CD4-positive, CD25-positive, alpha-beta regulatory T cell (primary cell): ENCODE measurements around the gene PARD3. TPM values are rescaled to one million over a fixed set of nuclear protein-coding genes. Genes with fewer than 3 reads are reported as not detected.
A peak's percentile ranks its signal among the peaks of the same experiment; 100 is the strongest.

ENCODE experiments used
- ATAC-seq, 2 donors: fragments of 150-1000 bp; cut with Tn5 transposase; one replicate each; pipeline ENCODE4 v1.10.0; 2021; ENCODE audit warnings: low read depth in 2 of 2, moderate number of reproducible peaks in 2 of 2, moderate library complexity in 1 of 2
- DNase-seq, 3 donors: peaks; one replicate each; pipeline versions ENCODE4 v3.0.0 to v3.0.0-alpha.2; 2012 to 2022; ENCODE audit warnings: mixed read lengths in 1 of 3
- H3K27ac ChIP-seq: one replicate; pipeline ENCODE4 v1.7.0; 2013; ENCODE audit warnings: mild to moderate bottlenecking, low read length; ENCODE audit not compliant: insufficient read depth, poor library complexity, severe bottlenecking
- H3K27me3 ChIP-seq: one replicate; pipeline ENCODE4 v1.7.0; 2013; ENCODE audit warnings: low read length; ENCODE audit not compliant: control insufficient read depth, insufficient read depth
- H3K36me3 ChIP-seq: one replicate; pipeline ENCODE4 v1.7.0; 2013; ENCODE audit warnings: mild to moderate bottlenecking, low read length, moderate library complexity; ENCODE audit not compliant: control insufficient read depth, insufficient read depth
- H3K4me1 ChIP-seq: 2 replicates; pipeline ENCODE4 v1.7.0; 2013; ENCODE audit warnings: mild to moderate bottlenecking, low read length; ENCODE audit not compliant: insufficient read depth, control insufficient read depth, poor library complexity, severe bottlenecking
- H3K4me3 ChIP-seq: one replicate; pipeline ENCODE4 v1.7.0; 2013; ENCODE audit warnings: low read depth, mild to moderate bottlenecking, low read length, moderate library complexity
- H3K9me3 ChIP-seq, 2 experiments: 1 replicate in 1 of 2; 2 replicates in 1 of 2; pipeline ENCODE4 v1.7.0; 2013; ENCODE audit warnings: low read length in 2 of 2, mild to moderate bottlenecking in 1 of 2, moderate library complexity in 1 of 2; ENCODE audit not compliant: control insufficient read depth in 2 of 2
- H3K27ac Mint-ChIP-seq, 3 donors: one replicate each; pipeline ENCODE4 v1.8.0; 2020 to 2022; ENCODE audit warnings: mild to moderate bottlenecking in 3 of 3, mixed read lengths in 3 of 3, moderate library complexity in 2 of 3
- H3K27me3 Mint-ChIP-seq: one replicate; pipeline ENCODE4 v1.8.0; 2022; ENCODE audit warnings: mild to moderate bottlenecking, mixed read lengths
- H3K36me3 Mint-ChIP-seq: one replicate; pipeline ENCODE4 v1.8.0; 2020; ENCODE audit warnings: mixed read lengths
- H3K4me1 Mint-ChIP-seq, 4 donors: one replicate each; pipeline ENCODE4 v1.8.0; 2020 to 2022; ENCODE audit warnings: mixed read lengths in 4 of 4, mild to moderate bottlenecking in 1 of 4
- H3K4me3 Mint-ChIP-seq, 4 donors: one replicate each; pipeline ENCODE4 v1.8.0; 2020 to 2022; ENCODE audit warnings: mild to moderate bottlenecking in 4 of 4, mixed read lengths in 4 of 4, moderate library complexity in 3 of 4
- H3K9me3 Mint-ChIP-seq, 7 donors: one replicate each; pipeline ENCODE4 v1.8.0; 2020 to 2022; ENCODE audit warnings: mixed read lengths in 7 of 7, mild to moderate bottlenecking in 3 of 7, moderate library complexity in 2 of 7
- polyA plus RNA-seq, 4 donors: library from polyadenylated mRNA; unstranded; fragments of 300-500 nt; fragmentation: Illumina TruSeq; gene quantifications; one replicate each; pipeline ENCODE4 v1.2.3, GENCODE V29; 2021
- total RNA-seq: library from RNA; stranded (reverse); gene quantifications from one replicate; pipeline ENCODE4 v1.2.3, GENCODE V29; 2022

Gene PARD3
- total and polyA plus RNA-seq, 5 donors from 2014 or later: 0.08 to 0.79 TPM; not detected in 3

DNA sequence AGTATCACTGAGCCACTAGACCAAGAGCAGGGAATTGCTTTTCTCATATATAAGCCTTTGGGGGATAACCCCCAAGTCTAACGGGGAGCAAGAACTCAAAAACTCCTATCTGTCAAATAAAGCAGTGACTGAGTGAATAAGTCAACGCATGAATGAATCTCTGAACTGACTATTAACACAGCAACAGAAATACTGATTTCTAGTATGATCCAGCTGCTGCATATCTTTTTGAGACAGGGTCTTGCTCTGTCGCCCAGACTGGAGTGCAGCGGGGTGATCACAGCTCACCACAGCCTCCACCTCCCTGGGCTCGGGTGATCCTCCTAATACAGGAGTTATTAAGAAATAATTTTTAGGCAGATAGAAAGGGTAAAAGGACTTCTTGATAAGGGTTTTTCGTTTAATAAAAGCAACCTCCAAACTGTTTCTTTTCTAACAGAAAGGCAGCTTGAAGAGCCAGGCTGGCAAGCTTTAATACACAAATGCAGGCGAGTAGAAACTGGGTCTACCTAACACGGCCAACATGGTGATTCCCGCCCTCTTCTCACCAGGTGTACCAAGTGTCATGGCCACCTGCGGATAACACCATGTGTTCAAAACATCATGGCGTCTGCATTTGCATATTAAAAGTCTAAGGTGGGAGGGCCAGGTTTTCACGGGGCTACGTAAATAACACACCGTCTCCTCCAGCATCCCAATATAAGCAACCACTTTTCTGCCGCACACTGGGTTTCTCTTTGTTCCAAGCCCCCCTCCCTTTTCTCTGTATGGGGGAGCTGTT lies 631.9 kb downstream of the PARD3 start:
- Histone ChIP-seq H3K4me1 (no peaks in the 10 kb centered on the region), H3K9me3 (no peaks in the 10 kb centered on the region), H3K36me3 (no peaks in the 10 kb centered on the region), H3K4me3 (no peak overlapping the region), H3K27ac (no peak overlapping the region), H3K27me3 (no peaks in the 10 kb centered on the region)
- Mint-ChIP-seq H3K4me1 (no peaks in the 10 kb centered on the region), H3K4me3 (no peak overlapping the region), H3K9me3 (peaks cover 0 to 2% (median 0%) of the 10 kb centered on the region in 7 donors), H3K27me3 (peaks cover 4% of the 10 kb centered on the region), H3K36me3 (no peaks in the 10 kb centered on the region), H3K27ac (no peak overlapping the region)
- ATAC-seq (no peak), DNase-seq (no peak)

DNA sequence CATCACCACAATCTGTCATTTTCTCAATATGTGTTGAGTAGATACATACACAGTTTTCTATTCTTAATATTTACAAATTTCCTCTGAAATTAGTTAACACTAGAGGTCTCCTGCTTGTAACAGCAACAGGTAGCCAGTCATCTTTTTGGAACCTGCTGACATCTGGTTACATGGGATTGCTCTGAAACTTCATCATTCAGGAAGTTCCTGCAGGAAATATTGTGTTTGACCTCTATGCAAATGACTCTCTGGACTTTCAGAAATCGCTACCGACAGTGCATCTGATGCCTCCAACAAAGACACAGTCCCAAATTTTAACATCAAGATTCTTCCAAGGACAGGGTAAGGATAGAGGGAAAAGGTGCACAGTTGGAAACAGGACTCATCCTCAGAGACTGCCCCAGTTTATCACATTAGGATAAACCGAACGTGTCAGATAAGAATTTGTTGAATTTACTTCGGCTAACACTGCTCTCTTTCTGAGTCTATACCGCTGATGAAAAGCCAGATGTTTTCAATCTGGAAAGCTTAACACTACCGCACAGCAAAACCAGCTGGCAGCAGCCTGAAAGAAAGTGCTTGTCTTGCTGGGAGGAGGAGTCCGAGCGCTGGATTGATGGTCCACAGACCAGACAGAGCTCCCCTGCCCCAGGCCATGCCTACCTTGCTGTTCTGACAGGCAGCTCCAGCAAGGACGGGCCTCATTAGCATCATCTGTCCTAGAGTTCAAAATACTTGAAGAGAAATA lies 633.4 kb downstream of the PARD3 start:
- Histone ChIP-seq H3K4me3 (no peak overlapping the region), H3K27me3 (no peaks in the 10 kb centered on the region), H3K9me3 (no peaks in the 10 kb centered on the region), H3K27ac (no peak overlapping the region), H3K36me3 (no peaks in the 10 kb centered on the region), H3K4me1 (no peaks in the 10 kb centered on the region)
- H3K27me3 Mint-ChIP-seq: peaks cover 4% of the 10 kb centered on the region
- H3K27ac Mint-ChIP-seq: no peak overlapping the region
- H3K36me3 Mint-ChIP-seq: no peaks in the 10 kb centered on the region
- H3K4me1 Mint-ChIP-seq: no peaks in the 10 kb centered on the region
- ATAC-seq: no peak
- peaks cover 0 to 3% (median 0%) of the 10 kb centered on the region in 7 donors for H3K9me3 Mint-ChIP-seq
- DNase-seq: no peak
- H3K4me3 Mint-ChIP-seq: no peak overlapping the region

DNA sequence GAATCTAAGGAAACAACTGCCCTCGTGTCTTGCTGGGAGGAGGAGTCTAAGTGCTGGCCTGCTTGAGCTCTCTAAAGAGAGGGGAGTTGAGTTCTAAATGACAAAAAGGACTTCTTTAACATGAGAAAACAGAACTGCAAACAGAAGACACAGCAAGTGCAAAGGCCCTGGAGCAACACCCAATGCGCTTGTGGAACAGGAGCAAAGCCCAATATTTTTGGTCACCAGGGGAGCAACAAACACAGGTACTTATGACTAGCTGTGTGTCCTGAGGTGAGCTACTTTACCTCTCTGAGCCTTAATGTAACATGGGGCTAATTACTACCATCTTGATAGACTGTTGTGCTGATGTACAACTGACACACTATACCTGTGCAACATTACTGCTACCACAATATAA lies 634.3 kb downstream of the PARD3 start:
- Mint-ChIP-seq H3K36me3 (no peaks in the 10 kb centered on the region), H3K4me3 (no peak overlapping the region), H3K4me1 (no peaks in the 10 kb centered on the region), H3K27ac (no peak overlapping the region), H3K9me3 (peaks cover 0 to 3% (median 0%) of the 10 kb centered on the region in 7 donors), H3K27me3 (peaks cover 4% of the 10 kb centered on the region)
- Histone ChIP-seq H3K27me3 (no peaks in the 10 kb centered on the region), H3K36me3 (no peaks in the 10 kb centered on the region), H3K27ac (no peak overlapping the region), H3K4me3 (no peak overlapping the region), H3K9me3 (no peaks in the 10 kb centered on the region), H3K4me1 (no peaks in the 10 kb centered on the region)
- DNase-seq (no peak), ATAC-seq (no peak)

DNA sequence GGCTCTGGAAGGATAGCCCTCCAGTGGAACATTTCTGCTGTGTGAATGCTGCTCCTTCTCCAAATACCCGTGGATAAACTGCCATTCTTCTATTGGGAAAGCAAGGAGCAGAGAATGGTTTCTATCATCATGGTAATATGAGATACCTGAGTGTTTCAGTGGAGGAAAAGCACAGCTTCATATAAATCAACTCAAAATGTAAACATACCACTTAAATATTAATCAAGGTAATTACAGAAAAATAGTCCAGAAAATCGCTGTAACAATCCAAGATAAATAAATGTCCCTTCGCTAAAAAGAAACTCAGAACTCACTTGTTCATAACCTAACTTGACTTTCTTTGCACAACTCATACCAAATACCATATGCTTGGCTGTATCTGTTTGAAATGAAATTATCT lies 635.8 kb downstream of the PARD3 start:
- H3K27me3 Mint-ChIP-seq: peaks cover 6% of the 10 kb centered on the region
- peak overlapping the region in 1 of 4 donors; percentile 54 for H3K4me3 Mint-ChIP-seq
- Histone ChIP-seq H3K27ac (no peak overlapping the region), H3K36me3 (no peaks in the 10 kb centered on the region), H3K4me3 (no peak overlapping the region), H3K4me1 (no peaks in the 10 kb centered on the region), H3K27me3 (no peaks in the 10 kb centered on the region), H3K9me3 (no peaks in the 10 kb centered on the region)
- DNase-seq (no peak), ATAC-seq (no peak)
- no peaks in the 10 kb centered on the region for H3K4me1 Mint-ChIP-seq
- no peak overlapping the region for H3K27ac Mint-ChIP-seq
- H3K36me3 Mint-ChIP-seq: no peaks in the 10 kb centered on the region
- peaks cover 0 to 3% (median 0%) of the 10 kb centered on the region in 7 donors for H3K9me3 Mint-ChIP-seq

DNA sequence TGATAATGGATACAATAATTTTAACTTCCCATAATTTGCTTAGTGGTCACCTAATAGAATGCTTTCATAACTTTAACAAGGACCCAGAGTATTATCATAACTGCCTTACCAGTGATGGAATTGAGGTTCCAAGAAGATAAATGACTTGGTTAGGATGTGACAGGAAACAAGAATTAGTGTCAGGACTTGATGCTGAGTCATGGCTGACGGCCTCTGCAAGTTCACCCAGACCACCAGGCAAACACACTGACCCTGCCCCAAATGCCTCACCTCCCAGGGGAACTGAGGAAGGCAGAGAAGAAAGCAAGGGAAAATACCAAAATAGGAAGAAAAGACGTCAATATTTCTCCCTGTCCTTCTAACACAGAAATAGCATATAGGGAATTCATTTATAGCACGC lies 636.3 kb downstream of the PARD3 start:
- DNase-seq (no peak), ATAC-seq (no peak)
- Histone ChIP-seq H3K36me3 (no peaks in the 10 kb centered on the region), H3K9me3 (no peaks in the 10 kb centered on the region), H3K27me3 (no peaks in the 10 kb centered on the region), H3K27ac (no peak overlapping the region), H3K4me1 (no peaks in the 10 kb centered on the region), H3K4me3 (no peak overlapping the region)
- H3K27me3 Mint-ChIP-seq: peaks cover 9% of the 10 kb centered on the region
- no peaks in the 10 kb centered on the region for H3K36me3 Mint-ChIP-seq
- no peak overlapping the region for H3K4me3 Mint-ChIP-seq
- peaks cover 0 to 3% (median 0%) of the 10 kb centered on the region in 7 donors for H3K9me3 Mint-ChIP-seq
- no peaks in the 10 kb centered on the region for H3K4me1 Mint-ChIP-seq
- H3K27ac Mint-ChIP-seq: no peak overlapping the region

DNA sequence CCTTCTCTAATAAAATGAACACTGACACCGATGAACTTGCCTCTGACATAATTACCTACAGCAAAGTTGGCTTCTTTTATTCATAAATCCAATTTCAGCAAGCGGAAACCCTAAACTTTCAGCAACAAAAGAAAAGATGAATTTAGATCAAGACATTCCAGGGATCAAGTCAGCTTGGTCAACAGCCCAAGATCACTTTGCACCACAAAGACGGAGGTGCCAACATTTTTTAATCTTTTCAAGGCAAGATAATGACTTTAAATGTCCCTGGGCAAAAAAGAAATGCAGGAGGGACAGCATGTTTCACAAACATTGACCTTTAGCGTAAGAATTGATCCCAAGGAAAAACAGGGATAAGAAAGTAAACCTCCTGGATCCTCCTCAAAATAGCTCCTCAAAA lies 636.9 kb downstream of the PARD3 start:
- ATAC-seq (no peak), DNase-seq (no peak)
- Mint-ChIP-seq H3K9me3 (peaks cover 0 to 3% (median 0%) of the 10 kb centered on the region in 7 donors), H3K36me3 (no peaks in the 10 kb centered on the region), H3K27ac (no peak overlapping the region), H3K4me3 (no peak overlapping the region), H3K4me1 (no peaks in the 10 kb centered on the region), H3K27me3 (peaks cover 9% of the 10 kb centered on the region)
- H3K36me3 ChIP-seq: no peaks in the 10 kb centered on the region
- H3K9me3 ChIP-seq: no peaks in the 10 kb centered on the region
- no peaks in the 10 kb centered on the region for H3K4me1 ChIP-seq
- H3K4me3 ChIP-seq: no peak overlapping the region
- H3K27me3 ChIP-seq: no peaks in the 10 kb centered on the region
- H3K27ac ChIP-seq: no peak overlapping the region

DNA sequence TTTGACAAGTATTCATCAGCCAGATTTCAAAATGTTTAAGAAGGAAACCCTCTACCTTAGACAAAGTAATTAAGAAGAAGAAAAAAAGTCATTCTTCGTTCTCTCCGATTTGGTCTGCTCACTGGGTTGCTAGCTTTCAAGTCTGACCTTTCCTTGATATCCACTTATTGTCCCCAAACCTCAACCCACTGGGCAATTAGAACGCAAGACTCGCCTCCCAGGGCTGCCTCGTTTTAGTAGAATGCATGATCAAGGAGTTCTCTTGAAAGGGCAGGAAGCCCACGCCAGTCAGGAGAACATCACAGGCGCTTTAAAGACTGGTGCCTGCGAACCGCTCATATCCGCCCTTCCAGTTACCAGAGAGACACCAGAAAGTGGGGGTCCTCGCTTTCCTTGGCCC lies 637.7 kb downstream of the PARD3 start:
- Histone ChIP-seq H3K4me1 (no peaks in the 10 kb centered on the region), H3K27ac (no peak overlapping the region), H3K36me3 (no peaks in the 10 kb centered on the region), H3K9me3 (no peaks in the 10 kb centered on the region), H3K27me3 (no peaks in the 10 kb centered on the region), H3K4me3 (no peak overlapping the region)
- Mint-ChIP-seq H3K36me3 (no peaks in the 10 kb centered on the region), H3K27me3 (peaks cover 9% of the 10 kb centered on the region), H3K4me3 (no peak overlapping the region), H3K27ac (no peak overlapping the region), H3K9me3 (peaks cover 0 to 6% (median 0%) of the 10 kb centered on the region in 7 donors), H3K4me1 (no peaks in the 10 kb centered on the region)
- ATAC-seq (no peak), DNase-seq (no peak)
